GM23338 (cell line): ENCODE data around the gene PLA2G1B. TPM values are rescaled to one million over a fixed set of nuclear protein-coding genes. Genes with fewer than 3 reads are reported as not detected.

Experiments
- ATAC-seq: fragments of 200-7000 bp; cut with Tn5 transposase; 3 replicates; pipeline ENCODE4 v1.9.1; 2020
- DNase-seq: peaks from one replicate; pipeline ENCODE4 v3.0.0-alpha.2; 2015; ENCODE audit warnings: low spot score
- H2AFZ ChIP-seq: fragments of 200-600 bp; sonication (generic); 2 replicates; pipeline ENCODE4 v1.8.0; 2016; ENCODE audit warnings: antibody characterized with exemption, mild to moderate bottlenecking, moderate library complexity
- H3F3A ChIP-seq: fragments of 200-600 bp; sonication (generic); replicated peaks from 2 replicates; pipeline ENCODE4 v1.8.0; 2017; ENCODE audit warnings: antibody characterized with exemption, mixed run types, low read depth
- H3K27ac ChIP-seq: fragments of 200-600 bp; sonication (generic); 2 replicates; pipeline ENCODE4 v1.6.1; 2016; ENCODE audit warnings: low read depth
- H3K27me3 ChIP-seq: fragments of 200-600 bp; sonication (generic); 2 replicates; pipeline ENCODE4 v1.8.0; 2016; ENCODE audit warnings: mild to moderate bottlenecking, mixed run types, moderate library complexity; ENCODE audit not compliant: insufficient read depth
- H3K36me3 ChIP-seq: fragments of 200-600 bp; sonication (generic); 2 replicates; pipeline ENCODE4 v1.8.0; 2016; ENCODE audit warnings: mild to moderate bottlenecking; ENCODE audit not compliant: insufficient read depth
- H3K4me1 ChIP-seq: fragments of 200-600 bp; sonication (generic); 2 replicates; pipeline ENCODE4 v1.8.0; 2016; ENCODE audit warnings: mild to moderate bottlenecking, moderate library complexity; ENCODE audit not compliant: insufficient read depth
- H3K4me2 ChIP-seq: fragments of 200-600 bp; sonication (generic); 2 replicates; pipeline ENCODE4 v1.7.1; 2017; ENCODE audit warnings: mixed run types
- H3K4me3 ChIP-seq: fragments of 200-600 bp; sonication (generic); 2 replicates; pipeline ENCODE4 v1.6.1; 2016; ENCODE audit warnings: mixed run types
- H3K79me2 ChIP-seq: fragments of 200-600 bp; sonication (generic); replicated peaks from 2 replicates; pipeline ENCODE4 v1.8.0; 2017; ENCODE audit warnings: mild to moderate bottlenecking; ENCODE audit not compliant: insufficient read depth
- H3K9me2 ChIP-seq: fragments of 200-600 bp; sonication (generic); 2 replicates; pipeline ENCODE4 v1.8.0; 2017; ENCODE audit not compliant: insufficient read depth
- H4K20me1 ChIP-seq: fragments of 200-600 bp; sonication (generic); replicated peaks from 2 replicates; pipeline ENCODE4 v1.8.0; 2017; ENCODE audit warnings: mild to moderate bottlenecking; ENCODE audit not compliant: insufficient read depth
- H3K27ac Mint-ChIP-seq: 2 replicates; pipeline ENCODE4 v1.8.0; 2020; ENCODE audit warnings: inconsistent platforms, mild to moderate bottlenecking, moderate library complexity, mixed read lengths
- H3K27me3 Mint-ChIP-seq: 3 replicates; pipeline ENCODE4 v1.8.0; 2022; ENCODE audit warnings: low read depth, mild to moderate bottlenecking, moderate library complexity, mixed read lengths, inconsistent platforms; ENCODE audit not compliant: insufficient read depth, poor library complexity
- H3K36me3 Mint-ChIP-seq: 3 replicates; pipeline ENCODE4 v1.8.0; 2021; ENCODE audit warnings: low read depth, mild to moderate bottlenecking, inconsistent platforms, moderate library complexity, mixed read lengths
- H3K4me1 Mint-ChIP-seq: 3 replicates; pipeline ENCODE4 v1.8.0; 2020; ENCODE audit warnings: mild to moderate bottlenecking, inconsistent platforms, mixed read lengths
- H3K4me3 Mint-ChIP-seq: 3 replicates; pipeline ENCODE4 v1.8.0; 2021; ENCODE audit warnings: moderate library complexity, mild to moderate bottlenecking, inconsistent platforms, mixed read lengths
- H3K9me3 Mint-ChIP-seq: 3 replicates; pipeline ENCODE4 v1.8.0; 2020; ENCODE audit warnings: moderate library complexity, mild to moderate bottlenecking, inconsistent platforms, mixed read lengths
- CREB1 ChIP-seq: fragments of 250-450 bp; sonication (Bioruptor Pico); IDR thresholded peaks from 2 replicates; pipeline ENCODE4 v1.5.0; 2020; ENCODE audit warnings: low read depth, mild to moderate bottlenecking, moderate library complexity
- ETS1 ChIP-seq: IDR thresholded peaks from 2 replicates; pipeline ENCODE4 v1.6.1; 2016; ENCODE audit warnings: antibody characterized with exemption
- EZH2 ChIP-seq: fragments of 200-600 bp; sonication (generic); IDR thresholded peaks from one replicate; pipeline ENCODE4 v1.8.0; 2017; ENCODE audit warnings: antibody characterized with exemption, mild to moderate bottlenecking, low read depth; ENCODE audit not compliant: unreplicated experiment
- JUNB ChIP-seq: IDR thresholded peaks from one replicate; pipeline ENCODE4 v1.6.1; 2016; ENCODE audit warnings: antibody characterized with exemption; ENCODE audit not compliant: unreplicated experiment
- POLR2AphosphoS5 ChIP-seq: IDR thresholded peaks from 2 replicates; pipeline ENCODE4 v1.6.1; 2016; ENCODE audit warnings: antibody characterized with exemption, low read depth
- STAT1 ChIP-seq: IDR thresholded peaks from one replicate; pipeline ENCODE4 v1.6.1; 2016; ENCODE audit warnings: antibody characterized with exemption; ENCODE audit not compliant: unreplicated experiment
- ZNF114 ChIP-seq: fragments of 250-450 bp; sonication (Bioruptor Pico); IDR thresholded peaks from 2 replicates; pipeline ENCODE4 v1.5.0; 2020; ENCODE audit warnings: mild to moderate bottlenecking, moderate library complexity
- ZNF462 ChIP-seq: fragments of 250-450 bp; sonication (Bioruptor Pico); IDR thresholded peaks from 2 replicates; pipeline ENCODE4 v1.5.0; 2020; ENCODE audit warnings: mild to moderate bottlenecking, moderate library complexity
- polyA plus RNA-seq: library from polyadenylated mRNA; unstranded; fragments of >200 nt; fragmentation: Nextera tagmentation; extraction: Ambion mirVana; gene quantifications from 2 replicates; pipeline ENCODE4 v1.2.1, GENCODE V29; 2016
- total RNA-seq: library from RNA; depleted of rRNA; stranded (reverse); fragments of >200 nt; shearing (Covaris generic); gene quantifications from 2 replicates; pipeline ENCODE4 v1.2.3, GENCODE V29; 2014

PLA2G1B gene
- total and polyA plus RNA-seq, 2 experiments from 2014 or later, result not detected

- ATAC-seq, result no peak
- H3K4me1 Mint-ChIP-seq, result peaks cover 10% of the 10 kb centered on the region; the same call in 2 of the 3 replicates
Observed at GRCh38 chr12:120321382-120322202, 6.0 kb downstream of the PLA2G1B start.

More at GRCh38 chr12:120321382-120322202, 6.0 kb downstream of the PLA2G1B start:
- peak overlapping the region; percentile 28; the same call in 1 of the 2 replicates for H2AFZ ChIP-seq
- H3K27me3 ChIP-seq, result no peaks in the 10 kb centered on the region
- TF ChIP-seq JUNB (no peak), ZNF462 (no peak), CREB1 (no peak), ETS1 (no peak), ZNF114 (no peak), EZH2 (no peak), POLR2AphosphoS5 (no peak), STAT1 (no peak)
- no peaks in the 10 kb centered on the region for H3K36me3 Mint-ChIP-seq
- no peak for DNase-seq
- H3K27me3 Mint-ChIP-seq, result peaks cover 14% of the 10 kb centered on the region
- no peaks in the 10 kb centered on the region for H4K20me1 ChIP-seq
- H3K27ac Mint-ChIP-seq, result no peak overlapping the region; the same call in 1 of the 2 replicates
- no peaks in the 10 kb centered on the region for H3K9me3 Mint-ChIP-seq
- H3K27ac ChIP-seq, result no peak overlapping the region
- H3K79me2 ChIP-seq, result no peaks in the 10 kb centered on the region
- no peak overlapping the region for H3K4me3 ChIP-seq
- H3K36me3 ChIP-seq, result no peaks in the 10 kb centered on the region
- H3K4me1 ChIP-seq, result no peaks in the 10 kb centered on the region; the same call in 1 of the 2 replicates
- no peak overlapping the region for H3K4me2 ChIP-seq
- H3K4me3 Mint-ChIP-seq, result no peak overlapping the region
- H3K9me2 ChIP-seq, result no peaks in the 10 kb centered on the region
- H3F3A ChIP-seq, result peaks cover 4% of the 10 kb centered on the region; the same call in 1 of the 2 replicates
